GM13976 (cell line): Measurements from ENCODE around the gene FAHD1.
"Not testable (repeated sequence)": the region's sequence is repeated elsewhere in the genome, so short reads cannot be mapped to it uniquely, and the experiment has no call there.

ENCODE experiments used
- DNase-seq: peaks from one replicate; pipeline ENCODE4 v3.0.0; 2012; ENCODE audit warnings: low spot score
- CTCF ChIP-seq: IDR thresholded peaks from 2 replicates; pipeline ENCODE4 v1.5.1; 2012; ENCODE audit warnings: borderline replicate concordance, mild to moderate bottlenecking; ENCODE audit not compliant: insufficient read depth; ENCODE audit errors: extremely low read depth, missing control alignments, control extremely low read depth
- in situ Hi-C: fragments of 300-500 bp; cut with MboI; formaldehyde crosslinking; loops from one replicate; pipeline ENCODE4 v1.12.0; 2022; ENCODE audit warnings: low sequenced_read_pairs, mixed read lengths, inconsistent platforms; ENCODE audit not compliant: unreplicated experiment

The FAHD1 gene

GRCh38 chr16:1874854-1875253 is 47.8 kb downstream of the FAHD1 start:
- DNase-seq, result no peak
- in situ Hi-C loops, result no loop called here
- no peak for TF ChIP-seq CTCF

GRCh38 chr16:1876066-1876465 is 49.1 kb downstream of the FAHD1 start:
- in situ Hi-C loops, DNase-seq: not testable (repeated sequence)

DNA sequence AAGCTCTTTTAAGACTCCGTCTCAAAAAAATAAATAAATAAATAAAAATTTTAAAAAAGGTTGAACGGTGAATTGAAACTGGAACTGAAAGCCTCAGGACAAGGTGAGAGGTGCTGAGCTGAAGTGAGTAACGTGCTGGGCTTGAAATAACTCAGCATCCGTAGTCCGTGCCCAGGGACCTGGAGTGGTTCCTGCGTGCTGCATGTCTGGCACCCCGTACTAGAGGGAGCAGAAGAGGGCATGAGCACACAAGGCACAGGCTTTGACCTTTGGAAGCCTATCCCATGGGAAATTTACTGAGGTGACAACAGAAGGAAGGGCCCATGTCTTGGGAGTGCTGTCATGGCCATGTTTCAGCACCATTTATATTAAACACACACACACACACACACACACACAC is 49.5 kb downstream of the FAHD1 start:
- no peak for TF ChIP-seq CTCF
- in situ Hi-C loops, result no loop called here
- peak; percentile 51 for DNase-seq

- in situ Hi-C loops, result no loop called here
- TF ChIP-seq CTCF, result no peak
- DNase-seq, result no peak
These were observed 50.1 kb downstream of the FAHD1 start for GRCh38 chr16:1877089-1877488.

- DNase-seq, result no peak
- TF ChIP-seq CTCF, result no peak
- in situ Hi-C loops, result no loop called here
These were observed 50.8 kb downstream of the FAHD1 start for GRCh38 chr16:1877804-1878203.

DNA sequence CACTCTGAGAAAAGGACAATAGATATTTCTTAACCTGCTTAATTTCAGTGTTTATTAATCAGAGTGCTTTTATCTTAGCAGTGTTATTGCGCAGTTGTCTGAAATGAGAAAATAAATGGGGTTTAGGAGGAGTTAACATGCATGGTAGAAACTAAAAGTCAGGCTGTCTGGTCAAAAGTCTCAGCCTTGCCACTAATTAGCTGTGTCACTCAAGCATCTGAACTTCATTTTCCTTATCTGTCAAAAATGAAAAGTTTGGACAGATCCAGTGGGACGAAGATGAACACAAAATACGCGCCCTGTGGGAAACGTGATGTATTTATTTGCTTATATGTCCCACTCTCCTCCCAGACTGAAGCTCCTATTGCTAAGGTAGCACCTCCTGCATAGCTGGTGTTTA is 51.2 kb downstream of the FAHD1 start:
- no peak for TF ChIP-seq CTCF

More for the DNA sequence above, 51.2 kb downstream of the FAHD1 start:
- in situ Hi-C loops, result no loop called here
- DNase-seq, result no peak
